GM20431 (cell line): ENCODE data around the gene SCN11A.

Experiments used
- in situ Hi-C: fragments of 300-500 bp; cut with MseI, MboI; formaldehyde crosslinking; loops from one replicate; pipeline ENCODE4 v1.15.0; 2020; ENCODE audit warnings: low sequenced_read_pairs; ENCODE audit not compliant: unreplicated experiment

Gene SCN11A

DNA sequence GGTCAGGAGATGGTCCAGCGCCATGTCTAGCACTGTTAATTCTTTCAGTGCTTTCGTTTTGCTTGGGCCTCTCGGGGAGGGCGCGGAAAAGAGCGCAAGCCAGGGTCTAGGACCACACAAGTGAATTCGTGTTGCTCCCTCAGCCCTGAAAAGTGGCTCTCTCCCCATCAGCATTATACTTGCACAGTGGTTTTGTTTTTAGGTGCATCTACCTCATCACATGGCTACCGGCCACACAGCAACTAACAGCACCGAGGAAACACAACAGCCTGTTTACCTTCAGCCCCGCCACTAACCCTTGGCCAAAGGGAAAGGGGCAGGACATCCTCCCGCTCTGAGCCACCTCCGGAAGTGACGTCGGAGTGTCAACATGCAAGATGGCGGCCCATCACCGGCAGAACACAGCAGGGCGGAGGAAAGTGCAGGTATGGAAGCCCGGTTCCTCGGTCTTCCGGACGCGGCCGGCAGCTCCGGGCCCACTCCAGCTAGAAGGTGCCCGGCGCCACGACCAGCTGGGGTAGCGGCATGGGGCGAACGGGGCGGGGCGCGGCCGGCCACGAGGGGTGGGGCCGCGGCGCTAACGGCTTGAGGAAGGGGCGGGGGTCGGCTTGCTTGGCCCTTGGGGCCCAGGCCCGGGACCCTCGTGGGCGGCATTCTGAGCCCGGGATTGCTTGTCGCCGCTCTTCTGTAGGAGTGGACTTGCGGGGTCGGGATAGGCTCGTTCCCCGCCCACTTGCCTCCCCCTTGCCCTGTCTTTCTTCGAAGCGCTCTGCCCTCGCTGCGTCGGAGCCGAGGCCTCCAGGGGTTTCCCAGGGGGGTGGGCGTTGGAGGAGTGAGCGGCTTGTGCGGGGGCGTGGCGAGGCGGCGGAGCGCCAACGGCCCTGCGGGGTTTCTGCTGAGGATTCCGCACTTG is at the start of gene SCN11A, which contains the start of gene WDR48:
TSS of gene SCN11A (minus strand) at position 296 of the 913 bp plus-strand sequence. CDS start 101,582 bp downstream, outside the sequence.
TSS of gene WDR48 (plus strand) at position 368 of the 913 bp plus-strand sequence. CDS start at position 378, 10 bp downstream.
- in situ Hi-C loops: no loop called here

DNA sequence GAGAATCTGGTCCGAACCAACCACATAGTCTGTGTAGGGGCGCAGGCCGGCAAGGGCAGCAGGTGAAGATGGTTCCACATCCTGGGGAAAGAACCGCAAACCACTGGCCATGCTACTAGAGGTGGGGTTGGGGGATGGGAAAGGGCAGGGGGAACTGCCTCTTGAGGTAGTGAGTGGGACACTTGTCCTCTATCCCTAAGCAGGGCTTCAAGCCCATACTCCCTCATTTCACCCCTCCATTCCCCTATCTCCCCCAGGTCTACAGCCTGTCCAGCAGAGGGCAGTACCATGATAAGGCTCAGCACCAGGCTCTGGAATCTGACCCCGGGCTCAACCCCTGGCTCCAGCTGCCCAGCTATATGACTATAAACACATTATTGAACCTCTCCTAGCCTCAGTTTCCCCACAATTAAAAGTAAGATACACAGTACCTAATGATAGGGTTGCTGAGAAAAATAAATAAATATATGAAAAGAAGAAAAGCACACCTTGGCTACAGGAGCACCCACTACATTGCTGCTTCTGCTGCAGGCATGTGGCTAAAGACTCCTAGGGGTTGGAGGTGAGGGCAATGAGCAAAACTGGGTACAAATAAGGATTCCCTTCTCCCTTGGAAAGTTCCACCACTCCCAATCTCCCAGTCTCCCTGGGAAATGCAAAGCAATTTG is 49.4 kb upstream of the SCN11A start:
- in situ Hi-C loops: no loop called here

- in situ Hi-C loops: no loop called here
These were observed 48.7 kb upstream of the SCN11A start for GRCh38 chr3:39100500-39100886.

DNA sequence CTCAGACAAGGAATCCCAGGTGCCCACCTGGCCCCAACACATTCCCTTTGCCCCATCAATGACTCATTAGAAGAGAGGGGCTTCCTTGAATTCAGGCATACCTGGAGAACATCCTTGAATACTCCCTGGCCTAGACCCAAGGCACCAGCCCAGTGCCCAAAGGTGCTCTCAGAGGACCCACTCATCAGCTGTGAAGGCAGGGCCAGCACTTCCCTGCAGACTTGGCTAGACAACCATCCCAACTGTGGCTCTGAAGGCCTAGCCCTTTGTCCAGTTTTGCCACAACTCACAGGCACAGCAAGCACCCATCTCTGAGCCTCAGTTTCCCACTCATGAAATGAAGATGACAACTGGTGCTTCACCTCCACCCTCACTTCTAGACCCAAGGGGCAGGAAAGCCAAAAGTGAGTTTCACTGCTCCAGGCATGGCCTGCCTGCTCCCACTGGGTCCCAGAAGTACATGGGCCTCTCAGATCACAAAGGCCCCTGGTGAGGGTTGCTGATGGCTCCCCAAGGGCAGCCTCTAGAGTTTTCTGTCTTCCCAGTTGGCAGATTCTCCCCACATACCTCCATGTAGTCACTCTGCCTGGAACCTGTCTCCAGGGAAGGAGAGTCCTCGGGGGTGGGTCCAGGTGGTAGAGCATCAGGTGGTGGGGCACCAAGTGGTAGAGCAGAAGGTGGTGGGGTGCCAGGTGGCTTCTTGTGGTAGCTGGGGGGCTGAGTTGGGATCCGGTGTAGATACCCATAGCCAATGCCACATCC is 48.2 kb upstream of the SCN11A start:
- in situ Hi-C loops: loop anchor here (25.0 kb wide), 1 partner anchor 187 kb away; the partner anchor contains the start of gene CX3CR1

DNA sequence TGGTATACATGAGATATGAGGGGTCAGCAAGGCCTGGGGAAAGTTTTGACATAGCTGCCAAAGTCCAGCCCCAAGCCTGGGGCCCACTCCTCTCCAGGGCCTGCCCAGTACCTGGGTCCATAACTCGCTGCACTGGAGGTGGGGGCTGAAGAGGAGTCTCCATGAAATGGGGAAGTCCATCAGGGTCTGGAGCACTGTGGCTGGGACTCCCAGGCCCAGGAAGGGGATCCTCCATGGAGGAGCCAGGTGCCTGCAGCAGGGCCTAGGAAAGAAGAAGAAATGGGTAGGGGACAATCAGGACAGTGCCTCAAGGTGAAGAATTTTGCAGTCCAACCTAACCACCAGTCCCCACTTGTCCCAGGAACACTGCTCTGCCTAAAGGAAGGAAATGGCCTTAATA is 47.5 kb upstream of the SCN11A start:
- in situ Hi-C loops: loop anchor here (25.0 kb wide), 1 partner anchor 188 kb away; the partner anchor contains the start of gene CX3CR1

- in situ Hi-C loops: loop anchor here (25.0 kb wide), 1 partner anchor 189 kb away; the partner anchor contains the start of gene CX3CR1
These were observed 46.8 kb upstream of the SCN11A start for GRCh38 chr3:39098473-39099000.

DNA sequence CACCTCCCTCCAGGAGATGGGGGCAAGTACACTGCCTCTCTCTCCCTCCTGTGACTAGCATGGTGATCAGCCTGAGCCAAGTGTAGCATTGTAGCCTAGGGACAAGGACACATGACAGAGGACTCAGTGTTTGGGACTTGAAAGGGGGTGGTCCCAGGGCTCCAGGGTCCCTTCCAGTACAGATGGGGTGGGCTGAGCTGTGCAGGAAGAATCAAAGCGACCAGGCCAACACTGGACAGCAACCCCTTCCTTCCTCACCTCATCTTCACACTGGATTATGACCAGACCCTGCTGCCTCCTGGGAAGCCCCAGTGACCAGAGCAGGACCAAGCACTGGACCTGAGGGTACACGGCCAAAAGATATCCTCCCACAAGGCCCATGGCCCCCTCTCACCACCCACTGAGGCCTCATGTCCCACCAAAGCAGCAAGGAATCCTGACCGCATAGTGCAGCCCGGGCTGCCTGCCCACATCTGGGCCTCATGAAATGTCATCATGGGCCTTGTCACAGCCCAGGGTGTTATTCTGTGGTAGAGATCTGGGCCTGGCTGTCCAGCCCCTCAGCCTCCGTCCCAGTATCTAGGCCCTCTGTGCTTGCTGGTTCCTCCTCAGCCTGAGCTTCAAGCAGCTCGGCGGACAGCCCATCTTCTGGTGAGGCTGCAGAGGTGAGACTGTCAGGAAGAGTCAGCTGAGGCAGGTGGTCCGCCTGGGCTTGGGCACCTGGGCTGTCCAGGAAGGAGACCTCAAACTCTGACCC is 46.1 kb upstream of the SCN11A start:
- in situ Hi-C loops: loop anchor here (25.0 kb wide), 1 partner anchor 189 kb away; the partner anchor contains the start of gene CX3CR1

DNA sequence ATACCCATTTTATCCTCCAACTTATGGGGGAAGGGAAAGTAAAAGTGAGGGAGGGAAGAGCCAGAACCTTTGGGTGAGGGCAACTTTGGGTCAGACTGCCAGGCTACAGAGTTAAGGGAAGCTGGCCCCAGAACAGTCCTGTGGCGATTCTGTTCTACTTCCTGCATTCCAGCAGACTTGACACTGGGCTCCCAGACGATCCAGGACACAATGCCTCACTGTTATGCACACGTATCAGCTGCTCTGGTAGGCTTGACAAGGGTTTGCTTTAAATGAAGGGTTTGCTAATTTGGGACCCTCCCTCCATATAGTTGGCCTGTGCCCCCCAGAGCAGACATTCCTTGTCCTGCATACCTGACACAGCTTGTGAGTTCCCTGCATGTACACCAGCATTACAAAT is 45.0 kb upstream of the SCN11A start:
- in situ Hi-C loops: loop anchor here (25.0 kb wide), 1 partner anchor 191 kb away; the partner anchor contains the start of gene CX3CR1

DNA sequence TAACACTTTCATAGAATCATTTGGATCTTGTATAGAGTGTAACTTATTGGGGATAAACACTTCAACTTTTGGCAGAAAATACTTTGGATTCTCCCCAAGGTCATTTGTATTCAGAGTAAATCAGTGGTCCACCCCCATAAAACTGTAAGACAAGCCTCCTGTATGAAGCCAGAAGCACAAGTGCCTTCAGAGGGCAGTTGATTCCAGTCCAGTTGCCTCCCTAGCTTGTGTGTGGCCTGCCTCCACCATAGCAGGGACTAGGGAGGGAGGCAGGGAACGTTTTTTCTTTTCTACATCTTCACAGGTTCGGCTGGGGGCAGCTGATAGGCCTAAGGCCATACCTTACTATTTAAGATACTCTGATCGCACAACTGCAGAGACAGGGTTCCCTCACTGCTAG is 44.0 kb upstream of the SCN11A start:
- in situ Hi-C loops: loop anchor here (25.0 kb wide), 1 partner anchor 192 kb away; the partner anchor contains the start of gene CX3CR1

GRCh38 chr3:39094851-39095677 is 43.3 kb upstream of the SCN11A start:
- in situ Hi-C loops: loop anchor here (25.0 kb wide), 1 partner anchor 192 kb away; the partner anchor contains the start of gene CX3CR1

- in situ Hi-C loops: loop anchor here (25.0 kb wide), 1 partner anchor 196 kb away; the partner anchor contains the start of gene CX3CR1
These were observed 39.2 kb upstream of the SCN11A start for GRCh38 chr3:39090922-39091321.

DNA sequence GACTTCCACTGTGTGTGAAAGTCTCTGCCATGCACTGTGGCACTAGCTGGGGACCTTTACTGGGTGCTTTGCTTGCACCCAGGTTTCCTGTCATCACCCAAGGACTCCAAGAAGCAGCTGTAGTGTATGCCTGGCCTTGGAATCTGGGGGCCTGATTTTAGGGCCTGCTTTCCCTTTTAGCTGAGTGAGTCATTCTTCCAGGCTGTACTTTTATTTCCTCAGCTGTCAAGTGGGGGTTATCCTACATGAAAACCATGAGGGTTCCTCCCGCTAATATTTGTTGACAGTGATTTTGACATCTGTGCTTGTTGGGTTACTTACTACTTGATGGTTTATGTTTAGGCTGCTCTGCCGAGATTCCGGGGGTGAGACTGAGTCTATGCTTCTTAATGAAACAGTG is 37.1 kb upstream of the SCN11A start:
- in situ Hi-C loops: loop anchor here (25.0 kb wide), 1 partner anchor 198 kb away; the partner anchor contains the start of gene CX3CR1

- in situ Hi-C loops: loop anchor here (25.0 kb wide), 1 partner anchor 199 kb away; the partner anchor contains the start of gene CX3CR1
These were observed 36.7 kb upstream of the SCN11A start for GRCh38 chr3:39088456-39088855.

GRCh38 chr3:39086144-39086543 is 34.4 kb upstream of the SCN11A start:
- in situ Hi-C loops: loop anchor here (25.0 kb wide), 1 partner anchor 201 kb away; the partner anchor contains the start of gene CX3CR1

DNA sequence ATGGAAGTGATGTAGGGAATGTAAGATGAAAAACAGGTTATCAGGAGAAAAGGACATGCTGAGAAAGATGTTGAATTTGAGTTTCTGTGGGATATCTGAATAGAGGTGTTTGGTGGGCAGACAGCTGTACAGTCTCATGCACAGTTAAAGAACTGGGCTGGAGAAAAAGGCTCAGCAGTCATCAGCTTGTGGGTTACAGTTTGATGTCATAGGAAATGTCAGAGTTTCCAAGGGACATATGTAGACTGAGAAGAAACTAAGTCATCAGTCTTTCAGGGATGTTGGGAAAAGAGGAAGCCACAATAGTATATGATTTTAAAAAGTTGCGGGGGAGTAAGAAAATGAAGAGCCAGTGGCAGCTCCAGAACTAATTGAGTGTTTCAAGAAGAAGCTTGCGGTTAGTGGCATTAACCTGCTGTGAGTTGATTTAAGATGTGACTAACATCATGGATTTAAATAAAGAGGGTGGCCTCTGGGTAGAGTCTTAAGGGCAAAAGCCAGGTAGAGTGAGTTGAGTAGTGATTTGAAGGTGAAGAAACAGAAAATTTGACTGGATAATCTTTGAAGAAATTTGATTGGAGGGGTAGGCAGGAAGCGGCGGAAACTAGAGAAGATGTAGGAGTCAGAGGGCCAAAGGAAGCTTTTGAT is 31.0 kb upstream of the SCN11A start:
- in situ Hi-C loops: loop anchor here (25.0 kb wide), 1 partner anchor 205 kb away; the partner anchor contains the start of gene CX3CR1

GRCh38 chr3:39080026-39080425 is 28.3 kb upstream of the SCN11A start:
- in situ Hi-C loops: loop anchor here (25.0 kb wide), 1 partner anchor 207 kb away; the partner anchor contains the start of gene CX3CR1

- in situ Hi-C loops: loop anchor here (25.0 kb wide), 1 partner anchor 208 kb away; the partner anchor contains the start of gene CX3CR1
These were observed 27.8 kb upstream of the SCN11A start for GRCh38 chr3:39079530-39079929.
